Activated T-helper 2 cell treated with anti-CD3 and anti-CD28 coated beads, Interferon-gamma antibody, Interleukin-2, Interleukin-4, amounts not matched to agents 10 μg/mL and 5 μg/mL and 100 μg/mL, durations not matched to agents 14 hours and 24 hours and 36 hours (primary cell): ENCODE results near the gene KIF16B. TPM values are rescaled to one million over a fixed set of nuclear protein-coding genes. Genes with fewer than 3 reads are reported as not detected.

Experiments
- DNase-seq: peaks from one replicate; pipeline ENCODE4 v3.0.0; 2021; ENCODE audit warnings: low spot score
- H3K27ac Mint-ChIP-seq: one replicate; pipeline ENCODE4 v1.8.0; 2021; ENCODE audit warnings: mixed read lengths
- H3K27me3 Mint-ChIP-seq: one replicate; pipeline ENCODE4 v1.8.0; 2021; ENCODE audit warnings: low read depth, mixed read lengths
- H3K36me3 Mint-ChIP-seq: one replicate; pipeline ENCODE4 v1.8.0; 2021; ENCODE audit warnings: low read depth, mixed read lengths
- H3K4me1 Mint-ChIP-seq: one replicate; pipeline ENCODE4 v1.8.0; 2021; ENCODE audit warnings: low read depth, mixed read lengths
- H3K4me3 Mint-ChIP-seq: one replicate; pipeline ENCODE4 v1.8.0; 2021; ENCODE audit warnings: low read depth, mild to moderate bottlenecking, moderate library complexity, mixed read lengths
- H3K9me3 Mint-ChIP-seq: one replicate; pipeline ENCODE4 v1.8.0; 2021; ENCODE audit warnings: mixed read lengths
- intact Hi-C: fragments of 100-400 bp; cut with micrococcal nuclease; formaldehyde crosslinking; loops from one replicate; pipeline ENCODE4 v1.15.1; 2023
- total RNA-seq: library from RNA; stranded (reverse); gene quantifications from 2 replicates; pipeline ENCODE4 v1.2.3, GENCODE V29; 2022

The KIF16B gene
- total RNA-seq, 1 donor from 2014 or later, result 6.8 TPM

DNA sequence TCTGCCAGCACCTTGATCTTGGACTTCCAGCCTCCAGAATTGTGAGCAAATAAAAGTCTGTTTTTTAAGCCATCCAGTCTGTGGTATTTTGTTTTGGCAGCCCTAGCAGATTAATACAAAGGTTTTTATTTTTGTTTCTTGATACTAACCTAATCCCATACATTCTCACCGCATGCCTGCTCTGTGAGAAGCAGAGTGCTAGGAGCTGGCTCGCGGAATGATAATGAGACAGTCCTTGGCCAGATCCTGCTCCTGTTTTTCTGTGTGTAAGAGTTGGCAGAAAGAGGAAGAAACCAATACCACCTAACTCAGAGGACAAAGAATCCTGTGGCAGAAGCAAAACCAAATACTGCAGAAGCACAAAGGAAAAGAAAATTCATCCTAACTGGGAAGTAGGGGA, 82.6 kb downstream of the KIF16B start:
- no peaks in the 10 kb centered on the region for H3K9me3 Mint-ChIP-seq
- H3K4me1 Mint-ChIP-seq, result no peaks in the 10 kb centered on the region
- H3K36me3 Mint-ChIP-seq, result no peaks in the 10 kb centered on the region
- H3K27ac Mint-ChIP-seq, result no peak overlapping the region
- no peak for DNase-seq
- H3K4me3 Mint-ChIP-seq, result no peak overlapping the region
- intact Hi-C loops, result no loop called here
- no peaks in the 10 kb centered on the region for H3K27me3 Mint-ChIP-seq

DNA sequence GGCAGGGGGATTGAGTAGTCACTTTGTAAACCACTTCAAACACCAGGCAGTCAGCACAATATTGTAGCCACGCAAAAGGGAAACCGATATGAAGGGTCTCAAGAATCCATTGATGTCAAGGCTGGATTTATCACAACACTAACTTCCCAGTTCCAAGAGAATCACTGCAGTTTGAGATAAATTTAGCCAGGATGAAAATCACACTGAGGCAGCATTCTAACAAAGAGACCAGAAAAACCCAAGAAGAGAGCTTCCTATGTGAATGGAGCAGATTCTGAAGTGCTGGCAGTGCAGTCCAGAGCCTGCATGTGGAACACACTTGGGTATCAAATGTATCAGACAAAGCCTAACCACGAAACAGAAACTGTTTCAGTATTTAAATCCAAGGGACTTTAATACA, 84.6 kb downstream of the KIF16B start:
- intact Hi-C loops, result no loop called here
- Mint-ChIP-seq H3K4me1 (no peaks in the 10 kb centered on the region), H3K27me3 (no peaks in the 10 kb centered on the region), H3K36me3 (no peaks in the 10 kb centered on the region), H3K27ac (no peak overlapping the region), H3K4me3 (no peak overlapping the region), H3K9me3 (no peaks in the 10 kb centered on the region)
- no peak for DNase-seq

DNA sequence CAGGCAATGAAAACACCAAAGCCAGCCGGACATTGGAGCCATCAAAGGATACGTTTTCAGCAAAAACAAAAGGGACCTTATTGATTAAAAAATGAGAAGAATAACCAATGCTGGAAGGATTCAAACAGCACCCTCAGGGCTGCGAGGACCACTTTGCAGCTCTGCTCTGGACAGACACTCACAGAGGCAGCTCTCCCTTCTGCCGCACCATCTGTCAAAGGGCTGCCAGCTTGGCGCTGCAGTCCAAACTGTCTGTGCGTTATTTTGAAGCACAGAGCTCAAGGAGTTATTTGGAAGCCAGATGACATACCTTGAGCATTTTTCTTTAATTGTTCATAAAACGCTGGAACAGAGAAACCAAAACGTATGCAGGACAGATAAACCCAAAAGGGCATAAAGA, 85.2 kb downstream of the KIF16B start:
- H3K27ac Mint-ChIP-seq, result no peak overlapping the region
- H3K27me3 Mint-ChIP-seq, result no peaks in the 10 kb centered on the region
- intact Hi-C loops, result no loop called here
- no peaks in the 10 kb centered on the region for H3K9me3 Mint-ChIP-seq
- H3K36me3 Mint-ChIP-seq, result no peaks in the 10 kb centered on the region
- H3K4me3 Mint-ChIP-seq, result no peak overlapping the region
- H3K4me1 Mint-ChIP-seq, result no peaks in the 10 kb centered on the region
- DNase-seq, result no peak

DNA sequence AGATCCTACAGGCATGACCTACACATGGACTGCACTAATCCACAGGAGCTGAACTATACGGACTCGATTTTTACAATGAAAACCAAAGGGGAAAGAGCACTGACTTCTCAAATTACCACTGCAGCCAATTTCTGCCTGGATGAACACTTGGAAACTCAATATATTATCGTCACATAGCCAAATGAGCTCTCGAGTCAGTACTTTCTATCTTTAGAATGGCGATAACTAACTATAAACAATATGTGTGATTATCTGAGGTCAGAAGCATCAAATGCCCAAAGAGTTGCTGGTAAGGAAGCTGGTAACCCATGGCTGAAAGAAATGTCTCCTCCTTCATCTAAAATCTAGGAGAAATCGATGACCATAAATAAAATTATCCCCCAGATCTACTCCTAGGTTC, 86.7 kb downstream of the KIF16B start:
- DNase-seq, result no peak
- H3K27me3 Mint-ChIP-seq, result no peaks in the 10 kb centered on the region
- no peaks in the 10 kb centered on the region for H3K9me3 Mint-ChIP-seq
- H3K4me1 Mint-ChIP-seq, result no peaks in the 10 kb centered on the region
- intact Hi-C loops, result no loop called here
- H3K27ac Mint-ChIP-seq, result no peak overlapping the region
- H3K4me3 Mint-ChIP-seq, result no peak overlapping the region
- H3K36me3 Mint-ChIP-seq, result no peaks in the 10 kb centered on the region

DNA sequence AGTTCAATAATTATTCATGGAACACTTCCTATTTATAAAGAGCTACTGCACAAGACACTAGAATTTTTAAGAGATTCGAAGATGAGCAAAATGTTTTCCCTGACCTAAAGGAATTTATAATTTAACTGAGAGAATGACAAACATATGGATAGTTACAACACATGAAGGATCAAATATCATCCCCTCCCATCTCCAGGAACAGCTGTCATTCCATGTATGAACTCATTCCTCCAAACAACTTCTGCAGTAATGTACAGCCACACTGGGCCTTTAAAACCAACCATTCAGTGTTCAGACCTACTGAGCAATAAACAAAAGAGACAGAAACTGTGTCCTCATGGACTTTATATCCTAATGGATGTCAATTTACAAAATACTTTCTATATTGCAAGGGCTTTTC, 87.8 kb downstream of the KIF16B start:
- H3K36me3 Mint-ChIP-seq, result no peaks in the 10 kb centered on the region
- no peaks in the 10 kb centered on the region for H3K27me3 Mint-ChIP-seq
- intact Hi-C loops, result no loop called here
- no peaks in the 10 kb centered on the region for H3K4me1 Mint-ChIP-seq
- no peak overlapping the region for H3K27ac Mint-ChIP-seq
- no peak overlapping the region for H3K4me3 Mint-ChIP-seq
- DNase-seq, result no peak
- H3K9me3 Mint-ChIP-seq, result no peaks in the 10 kb centered on the region

DNA sequence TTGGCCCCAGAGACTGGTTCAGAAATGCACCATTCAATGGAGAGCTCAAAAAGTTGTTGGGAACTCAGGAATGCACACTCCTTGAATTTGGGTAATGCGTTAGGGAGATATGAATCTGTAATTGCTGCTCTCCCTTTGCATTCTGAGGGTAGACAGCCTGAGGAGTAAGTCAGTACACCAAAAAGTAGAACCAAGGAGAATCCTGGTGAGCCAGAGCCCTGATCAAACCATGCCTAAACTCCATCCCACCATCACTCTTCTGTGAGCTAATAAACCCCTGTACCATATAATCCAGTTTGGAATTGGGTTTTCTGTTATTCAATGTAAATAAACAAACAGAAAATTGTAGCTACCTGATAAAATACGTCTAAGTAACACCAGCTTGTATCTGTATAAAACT, 90.2 kb downstream of the KIF16B start:
- Mint-ChIP-seq H3K27me3 (no peaks in the 10 kb centered on the region), H3K9me3 (no peaks in the 10 kb centered on the region), H3K27ac (no peak overlapping the region), H3K4me1 (no peaks in the 10 kb centered on the region), H3K36me3 (no peaks in the 10 kb centered on the region), H3K4me3 (no peak overlapping the region)
- DNase-seq, result no peak
- intact Hi-C loops, result no loop called here

DNA sequence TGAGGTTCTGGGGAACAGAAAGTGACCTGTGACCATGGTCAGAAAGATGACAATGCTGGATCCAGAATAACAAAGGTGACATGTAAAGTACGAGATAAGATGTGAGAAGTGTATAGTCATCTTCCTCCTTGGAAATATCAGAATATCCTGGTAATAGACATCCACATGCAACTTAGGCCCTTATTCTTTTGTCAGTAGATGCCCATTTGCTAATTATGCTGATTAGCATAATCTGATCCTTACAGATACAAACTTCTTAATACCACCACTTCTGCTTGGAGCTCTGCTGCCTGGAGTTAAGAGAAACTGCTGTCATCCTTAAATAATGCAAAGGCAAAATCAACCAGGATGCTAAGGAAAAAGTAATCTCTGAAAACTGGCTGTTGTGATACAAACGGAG, 91.3 kb downstream of the KIF16B start:
- no peak overlapping the region for H3K4me3 Mint-ChIP-seq
- no peaks in the 10 kb centered on the region for H3K4me1 Mint-ChIP-seq
- no peaks in the 10 kb centered on the region for H3K9me3 Mint-ChIP-seq
- intact Hi-C loops, result no loop called here
- DNase-seq, result no peak
- H3K27ac Mint-ChIP-seq, result no peak overlapping the region
- no peaks in the 10 kb centered on the region for H3K27me3 Mint-ChIP-seq
- no peaks in the 10 kb centered on the region for H3K36me3 Mint-ChIP-seq

DNA sequence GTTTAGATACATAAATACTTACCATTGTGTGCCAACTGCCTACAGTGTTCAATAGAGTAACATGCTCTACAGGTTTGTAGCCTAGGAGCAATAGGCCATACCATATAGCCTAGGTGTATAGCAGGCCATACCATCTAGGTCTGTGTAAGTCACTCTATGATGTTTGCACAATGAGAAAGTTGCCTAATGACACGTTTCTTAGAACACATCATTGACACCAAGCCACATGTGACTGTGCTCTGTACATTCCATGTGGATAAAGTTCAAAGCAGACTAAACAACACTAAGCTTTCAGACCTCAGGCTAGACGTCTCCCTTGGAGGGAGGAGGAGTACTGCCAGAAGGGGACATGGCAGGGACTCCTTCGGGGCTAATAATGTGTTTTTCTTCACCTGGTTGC, 93.6 kb downstream of the KIF16B start:
- Mint-ChIP-seq H3K4me1 (no peaks in the 10 kb centered on the region), H3K9me3 (no peaks in the 10 kb centered on the region), H3K4me3 (no peak overlapping the region), H3K27ac (no peak overlapping the region), H3K36me3 (no peaks in the 10 kb centered on the region), H3K27me3 (no peaks in the 10 kb centered on the region)
- DNase-seq, result no peak
- intact Hi-C loops, result no loop called here

DNA sequence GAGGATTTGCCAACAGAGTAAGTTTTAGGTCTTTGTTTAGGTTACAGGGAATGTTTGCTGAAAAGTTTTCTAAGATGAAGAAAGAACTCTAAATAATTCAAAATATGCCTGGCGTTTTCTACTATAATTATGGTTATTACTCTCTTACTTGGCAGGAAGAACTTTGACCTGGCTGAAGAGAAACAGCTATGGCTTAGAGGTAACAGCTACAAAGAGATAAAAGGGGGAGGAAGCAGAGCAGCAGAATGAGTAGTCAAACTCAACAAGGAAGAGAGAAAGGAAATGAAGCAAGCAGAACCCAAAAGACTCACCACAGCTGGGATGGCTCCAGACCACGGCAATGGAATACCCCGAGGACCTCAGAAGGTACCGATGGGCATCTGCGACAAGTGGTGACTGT, 95.6 kb downstream of the KIF16B start:
- Mint-ChIP-seq H3K9me3 (no peaks in the 10 kb centered on the region), H3K27me3 (no peaks in the 10 kb centered on the region), H3K4me1 (peaks cover under 1% of the 10 kb centered on the region), H3K4me3 (no peak overlapping the region), H3K27ac (no peak overlapping the region), H3K36me3 (no peaks in the 10 kb centered on the region)
- DNase-seq, result no peak
- intact Hi-C loops, result no loop called here

DNA sequence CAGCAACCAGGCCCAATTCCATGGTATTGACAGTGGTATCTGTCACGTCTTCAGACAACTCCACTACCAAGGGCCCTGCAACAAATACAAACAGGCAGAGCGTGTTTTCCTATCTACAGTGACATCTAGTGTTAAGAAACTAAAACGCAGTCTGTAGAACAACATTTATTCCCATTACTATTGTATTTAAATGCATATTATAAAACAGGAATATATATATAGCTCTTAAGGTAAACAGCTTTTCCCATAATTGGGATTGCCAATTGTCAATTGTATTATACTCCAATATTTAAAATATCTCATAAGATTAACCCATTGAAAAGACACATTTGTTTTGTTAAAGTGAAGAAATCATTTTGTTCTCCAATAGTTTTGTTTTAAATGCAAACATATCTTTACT, 97.2 kb downstream of the KIF16B start:
- intact Hi-C loops, result no loop called here
- Mint-ChIP-seq H3K27me3 (no peaks in the 10 kb centered on the region), H3K27ac (no peak overlapping the region), H3K9me3 (no peaks in the 10 kb centered on the region), H3K4me3 (no peak overlapping the region), H3K36me3 (no peaks in the 10 kb centered on the region), H3K4me1 (peaks cover 2% of the 10 kb centered on the region)
- no peak for DNase-seq

DNA sequence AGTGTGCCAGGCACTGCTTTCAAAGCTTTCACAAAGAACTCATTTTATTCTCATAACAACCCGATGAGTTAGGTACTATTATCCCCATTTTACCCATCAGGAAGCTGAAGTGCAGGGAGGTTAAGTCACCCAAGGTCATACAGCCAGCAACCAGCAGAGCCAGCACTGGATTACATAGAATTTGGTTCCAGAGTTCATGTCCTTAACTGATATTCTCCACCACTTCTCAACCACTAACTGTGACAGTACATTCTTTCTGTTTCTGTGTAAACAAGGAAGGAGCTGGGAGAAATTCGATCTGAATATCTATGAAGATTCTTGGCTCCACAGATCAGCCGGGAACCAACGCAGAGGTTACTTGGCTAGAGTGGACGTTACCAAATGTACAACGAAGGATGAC, 98.0 kb downstream of the KIF16B start:
- H3K27ac Mint-ChIP-seq, result no peak overlapping the region
- no peaks in the 10 kb centered on the region for H3K9me3 Mint-ChIP-seq
- H3K27me3 Mint-ChIP-seq, result no peaks in the 10 kb centered on the region
- intact Hi-C loops, result no loop called here
- no peak overlapping the region for H3K4me3 Mint-ChIP-seq
- peaks cover 2% of the 10 kb centered on the region for H3K4me1 Mint-ChIP-seq
- DNase-seq, result no peak
- no peaks in the 10 kb centered on the region for H3K36me3 Mint-ChIP-seq

DNA sequence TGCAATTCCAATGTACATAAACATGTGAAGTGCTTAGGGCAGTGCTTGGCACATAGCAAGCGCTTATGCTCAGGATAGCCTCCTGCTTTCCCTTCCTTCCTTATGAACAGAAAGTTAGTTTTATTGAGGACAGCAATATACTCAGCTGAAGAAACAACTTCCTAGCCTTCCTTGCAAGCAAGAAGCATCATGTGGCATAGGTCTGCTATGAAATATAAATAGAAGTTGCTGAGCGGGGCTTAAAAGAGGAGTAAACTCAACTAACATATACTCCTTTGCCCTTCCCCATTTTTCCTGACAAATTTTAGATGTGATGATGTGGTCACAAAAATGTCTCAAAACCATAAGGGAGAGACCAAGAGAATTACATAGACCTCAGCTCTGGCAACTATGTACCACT, 98.9 kb downstream of the KIF16B start:
- no peaks in the 10 kb centered on the region for H3K27me3 Mint-ChIP-seq
- peaks cover 2% of the 10 kb centered on the region for H3K4me1 Mint-ChIP-seq
- DNase-seq, result no peak
- H3K36me3 Mint-ChIP-seq, result no peaks in the 10 kb centered on the region
- H3K27ac Mint-ChIP-seq, result no peak overlapping the region
- no peaks in the 10 kb centered on the region for H3K9me3 Mint-ChIP-seq
- intact Hi-C loops, result no loop called here
- no peak overlapping the region for H3K4me3 Mint-ChIP-seq

DNA sequence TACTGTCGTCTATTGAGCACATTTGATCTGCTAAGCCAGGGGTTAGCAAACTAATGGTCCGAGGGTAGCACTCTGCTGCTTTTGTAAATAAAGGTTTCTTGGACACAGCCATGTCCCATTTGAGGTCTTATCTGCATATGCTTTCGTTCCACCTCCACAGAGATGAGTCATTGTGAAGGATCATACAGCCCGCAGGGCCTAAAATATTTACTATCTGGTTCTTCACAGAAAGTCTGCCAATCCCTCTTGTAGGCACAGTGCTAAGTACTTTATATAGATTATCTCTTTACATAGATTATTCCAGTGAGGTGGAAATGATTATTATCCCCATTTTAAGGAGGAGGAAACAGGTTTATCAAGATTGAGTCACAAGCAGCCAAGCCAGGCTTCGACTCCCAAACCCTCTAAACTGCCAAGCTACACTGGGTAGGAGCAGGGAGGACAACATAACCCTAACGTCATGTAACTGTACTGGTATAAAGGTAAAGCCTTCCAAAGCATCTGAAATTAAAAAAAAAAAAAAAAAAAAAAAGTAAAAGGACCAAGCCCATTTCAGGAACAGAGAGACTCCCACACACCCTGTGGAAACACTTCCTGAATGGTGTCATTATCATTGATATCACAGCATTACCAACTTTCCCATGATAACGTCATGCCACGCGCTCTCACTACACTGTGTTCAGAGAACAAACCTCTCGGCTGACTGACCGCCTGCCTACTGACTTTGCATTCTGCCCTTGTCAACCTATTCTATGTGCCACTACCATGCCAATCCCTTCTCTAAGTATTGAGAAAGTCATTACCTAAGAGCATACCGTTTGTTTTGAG, 101.0 kb downstream of the KIF16B start:
- Mint-ChIP-seq H3K4me3 (no peak overlapping the region), H3K9me3 (no peaks in the 10 kb centered on the region), H3K27me3 (no peaks in the 10 kb centered on the region), H3K36me3 (no peaks in the 10 kb centered on the region), H3K27ac (no peak overlapping the region), H3K4me1 (peaks cover 2% of the 10 kb centered on the region)
- no peak for DNase-seq
- intact Hi-C loops, result no loop called here

DNA sequence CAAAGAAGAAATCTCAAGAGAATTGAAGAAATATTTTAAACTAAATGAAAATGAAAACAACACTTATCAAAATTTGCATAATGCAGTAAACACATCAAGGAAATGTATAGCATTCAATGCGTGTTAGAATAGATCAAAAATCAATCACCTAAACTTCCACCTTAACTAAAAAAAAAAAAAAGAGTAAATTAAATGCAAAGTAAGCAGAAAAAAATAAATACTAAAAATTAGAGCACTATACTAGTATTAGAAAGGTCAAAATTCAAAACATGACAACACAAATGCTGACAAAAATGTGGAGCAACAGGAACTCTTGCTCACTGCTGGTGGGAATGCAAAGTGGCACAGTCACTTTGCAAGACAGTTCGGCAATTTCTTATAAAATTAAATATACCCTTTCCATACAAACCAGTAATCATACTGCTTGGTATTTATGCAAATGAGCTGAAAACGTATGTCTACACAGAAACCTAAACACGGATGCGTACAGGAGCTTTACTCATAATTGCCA, 103.8 kb downstream of the KIF16B start:
- H3K4me3 Mint-ChIP-seq, result no peak overlapping the region
- H3K27me3 Mint-ChIP-seq, result no peaks in the 10 kb centered on the region
- H3K36me3 Mint-ChIP-seq, result no peaks in the 10 kb centered on the region
- H3K27ac Mint-ChIP-seq, result no peak overlapping the region
- intact Hi-C loops, result no loop called here
- DNase-seq, result no peak
- peaks cover 2% of the 10 kb centered on the region for H3K4me1 Mint-ChIP-seq
- H3K9me3 Mint-ChIP-seq, result no peaks in the 10 kb centered on the region
